A673 (cell line): ENCODE data around the gene CGREF1. TPM values are rescaled to one million over a fixed set of nuclear protein-coding genes. Genes with fewer than 3 reads are reported as not detected.
A peak's percentile ranks its signal among the peaks of the same experiment; 100 is the strongest.

Experiments
- BruUV-seq: library from RNA; stranded (reverse); fragments of 400-500 nt; replicated peaks from 2 replicates; lab custom pipeline; 2021; lab: Mats Ljungman, UMichigan
- CTCF ChIA-PET: fragments of 300-600 bp; sonication (Branson Sonifier 250); formaldehyde crosslinking; loops from one replicate; lab custom pipeline; 2022; ENCODE audit warnings: antibody characterized with exemption; lab: Charles Lee
- POLR2A ChIA-PET: fragments of 300-600 bp; sonication (Branson Sonifier 250); formaldehyde crosslinking; loops from one replicate; lab custom pipeline; 2022; ENCODE audit warnings: antibody characterized with exemption; ENCODE audit not compliant: low non-redundant PET; lab: Charles Lee
- DNase-seq: peaks from one replicate; pipeline ENCODE4 v3.0.0-alpha.2; 2015; ENCODE audit warnings: low spot score
- H3K27ac ChIP-seq: fragments of 200-600 bp; sonication (generic); 2 replicates; pipeline ENCODE4 v1.5.1; 2016; ENCODE audit warnings: mixed run types, low read depth, mild to moderate bottlenecking, mixed read lengths, antibody characterized with exemption, low read length; ENCODE audit not compliant: poor library complexity, severe bottlenecking
- H3K27me3 ChIP-seq: fragments of 200-600 bp; sonication (generic); replicated peaks from 2 replicates; pipeline ENCODE4 v1.6.1; 2017; ENCODE audit warnings: mixed run types, low read depth, mild to moderate bottlenecking, mixed read lengths, antibody characterized with exemption, low read length; ENCODE audit not compliant: insufficient read depth, poor library complexity
- H3K36me3 ChIP-seq: fragments of 200-600 bp; sonication (generic); 2 replicates; pipeline ENCODE4 v1.6.1; 2016; ENCODE audit warnings: mixed run types, mild to moderate bottlenecking, mixed read lengths, antibody characterized with exemption, low read length; ENCODE audit not compliant: insufficient read depth, poor library complexity, severe bottlenecking
- H3K4me1 ChIP-seq: fragments of 200-600 bp; sonication (generic); 2 replicates; pipeline ENCODE4 v1.6.1; 2017; ENCODE audit warnings: mixed run types, mild to moderate bottlenecking, mixed read lengths, antibody characterized with exemption, low read length; ENCODE audit not compliant: insufficient read depth, poor library complexity, severe bottlenecking
- H3K4me3 ChIP-seq: fragments of 200-600 bp; sonication (generic); 2 replicates; pipeline ENCODE4 v1.5.1; 2016; ENCODE audit warnings: low read depth, mixed run types, mild to moderate bottlenecking, mixed read lengths, low read length; ENCODE audit not compliant: poor library complexity, severe bottlenecking
- H3K9me3 ChIP-seq: fragments of 200-600 bp; sonication (generic); 2 replicates; pipeline ENCODE4 v1.6.1; 2016; ENCODE audit warnings: mixed run types, low read depth, mild to moderate bottlenecking, mixed read lengths, antibody characterized with exemption, low read length; ENCODE audit not compliant: poor library complexity, severe bottlenecking
- CTCF ChIP-seq: fragments of 300-800, 200-600 bp; sonication (generic); conservative IDR thresholded peaks from 2 replicates; pipeline ENCODE4 v1.5.1; 2017; ENCODE audit warnings: low read depth, mild to moderate bottlenecking, antibody characterized with exemption, low read length, moderate library complexity, mixed read lengths
- EZH2 ChIP-seq: fragments of 200-600 bp; sonication (generic); IDR thresholded peaks from 2 replicates; pipeline ENCODE4 v1.6.1; 2017; ENCODE audit warnings: borderline replicate concordance, low read depth, mild to moderate bottlenecking, mixed read lengths, antibody characterized with exemption, low read length; ENCODE audit not compliant: poor library complexity, severe bottlenecking
- intact Hi-C: fragments of 100-400 bp; cut with micrococcal nuclease; formaldehyde crosslinking; loops from one replicate; pipeline ENCODE4 v1.10.0; 2022; ENCODE audit not compliant: unreplicated experiment
- total RNA-seq: library from RNA; stranded (reverse); gene quantifications from 2 replicates; pipeline ENCODE4 v1.2.3, GENCODE V29; 2021

Gene CGREF1
- total RNA-seq, 1 experiment from 2014 or later, result 8.4 TPM

GRCh38 chr2:27133905-27134780, 15.2 kb upstream of the CGREF1 start, which contains the start of gene PREB:
Gene PREB (minus strand): TSS chr2:27134636. CDS start chr2:27134421, 215 bp downstream.
- TF ChIP-seq CTCF, result peak; percentile 30; the same call in 1 of the 2 replicates
- no peak for TF ChIP-seq EZH2
- ChIA-PET CTCF (interaction anchor here (0.6 to 1.2 kb wide), 4 partner anchors 48 to 322 kb away, joined by 3 to 9 read pairs (median 5); no protein-coding TSS in a partner anchor), POLR2A (no interaction called here)
- peak; percentile 98 for DNase-seq
- Histone ChIP-seq H3K9me3 (no peaks in the 10 kb centered on the region), H3K4me3 (peak within 1 kb of the TSS; percentile 81), H3K36me3 (peaks cover 29% of the 10 kb centered on the region), H3K27me3 (no peaks in the 10 kb centered on the region), H3K27ac (peak within 1 kb of the TSS; percentile 81), H3K4me1 (peaks cover 7% of the 10 kb centered on the region)
- intact Hi-C loops, result no loop called here
- BruUV-seq, result no TSS peak

GRCh38 chr2:27133195-27133875, 14.4 kb upstream of the CGREF1 start:
- no peak for DNase-seq
- TF ChIP-seq CTCF, result no peak
- TF ChIP-seq EZH2, result no peak
- Histone ChIP-seq H3K4me3 (peak overlapping the region; percentile 81), H3K27ac (peak overlapping the region; percentile 81), H3K9me3 (no peaks in the 10 kb centered on the region), H3K27me3 (no peaks in the 10 kb centered on the region), H3K4me1 (peaks cover 7% of the 10 kb centered on the region), H3K36me3 (peaks cover 29% of the 10 kb centered on the region)
- intact Hi-C loops, result no loop called here
- POLR2A ChIA-PET, result no interaction called here
- BruUV-seq, result TSS peak; percentile 44
- CTCF ChIA-PET, result interaction anchor here (0.6 to 1.2 kb wide), 3 partner anchors 49 to 147 kb away, joined by 3 to 9 read pairs (median 4); no protein-coding TSS in a partner anchor

GRCh38 chr2:27131429-27131828, 12.5 kb upstream of the CGREF1 start:
- ChIA-PET CTCF (no interaction called here), POLR2A (no interaction called here)
- Histone ChIP-seq H3K27me3 (no peaks in the 10 kb centered on the region), H3K4me3 (no peak overlapping the region), H3K36me3 (peaks cover 29% of the 10 kb centered on the region), H3K27ac (no peak overlapping the region), H3K9me3 (no peaks in the 10 kb centered on the region), H3K4me1 (peaks cover 7% of the 10 kb centered on the region)
- TF ChIP-seq CTCF (no peak), EZH2 (no peak)
- intact Hi-C loops, result no loop called here
- no peak for DNase-seq
- BruUV-seq, result no TSS peak
